Activated CD4-positive, CD25-positive, alpha-beta regulatory T cell (primary cell): ENCODE measurements around the gene APBB2.

ENCODE experiments used
- DNase-seq, 4 experiments: peaks; one replicate each; lab custom pipeline; 2025; lab: John Stamatoyannopoulos, UW

The APBB2 gene

DNA sequence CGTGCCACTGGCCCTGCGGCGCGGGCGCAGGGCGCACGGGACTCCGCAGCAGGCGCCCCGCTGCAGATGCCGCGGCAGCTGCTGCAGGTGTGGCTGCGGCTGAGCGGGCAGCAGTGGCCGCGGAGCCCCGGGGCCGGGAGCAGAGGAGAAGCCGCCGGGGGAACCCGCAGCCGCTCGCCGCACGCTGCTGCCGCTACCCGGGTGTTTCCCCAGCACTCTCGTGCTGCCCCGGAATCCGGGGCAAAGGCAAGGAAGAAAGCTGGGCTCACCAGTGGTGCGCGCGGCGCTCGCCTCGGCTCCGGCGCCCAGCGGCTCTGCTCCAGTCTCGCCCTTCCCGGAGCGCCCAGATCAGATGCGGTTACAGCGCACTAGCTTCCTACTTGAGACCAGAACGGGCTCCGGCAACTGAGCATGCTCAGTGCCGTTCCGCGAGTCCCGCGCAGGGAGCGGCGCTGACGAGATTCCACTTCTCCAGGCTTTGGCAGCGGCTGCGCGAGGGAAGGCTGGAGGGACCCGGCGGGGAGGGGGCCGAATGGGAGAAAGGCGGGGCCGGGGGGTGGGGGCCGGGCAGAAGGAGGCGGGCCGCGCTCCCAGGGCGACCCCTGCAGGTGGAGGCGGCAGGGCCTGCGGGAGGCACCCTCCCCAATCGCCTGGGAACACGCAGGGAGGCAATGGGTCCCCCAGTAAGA is at the start of gene APBB2:
TSS of gene APBB2 (minus strand) at position 407 of the 689 bp plus-strand sequence. CDS start 181,288 bp downstream, outside the sequence.
- DNase-seq: peak in 2 of 4 experiments; percentile 2 to 5

DNA sequence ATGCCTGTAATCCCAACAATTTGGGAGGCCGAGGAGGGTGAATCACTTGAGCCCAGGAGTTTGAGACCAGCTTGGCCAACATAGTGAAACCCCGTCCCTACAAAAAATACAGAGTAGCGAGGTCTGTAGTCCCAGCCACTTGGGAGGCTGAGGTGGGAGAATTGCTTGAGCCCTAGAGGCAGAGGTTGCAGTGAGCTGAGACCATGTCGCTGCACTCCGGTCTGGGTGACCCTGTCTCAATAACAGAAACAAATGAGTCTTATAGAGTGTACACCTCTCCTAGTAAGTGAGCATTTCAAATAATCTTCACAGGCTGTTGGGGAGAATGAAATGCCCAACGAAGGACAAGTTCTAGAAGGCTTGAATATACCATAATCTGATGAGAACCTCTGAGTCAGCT is 47.9 kb upstream of the APBB2 start:
- DNase-seq: no peak

DNA sequence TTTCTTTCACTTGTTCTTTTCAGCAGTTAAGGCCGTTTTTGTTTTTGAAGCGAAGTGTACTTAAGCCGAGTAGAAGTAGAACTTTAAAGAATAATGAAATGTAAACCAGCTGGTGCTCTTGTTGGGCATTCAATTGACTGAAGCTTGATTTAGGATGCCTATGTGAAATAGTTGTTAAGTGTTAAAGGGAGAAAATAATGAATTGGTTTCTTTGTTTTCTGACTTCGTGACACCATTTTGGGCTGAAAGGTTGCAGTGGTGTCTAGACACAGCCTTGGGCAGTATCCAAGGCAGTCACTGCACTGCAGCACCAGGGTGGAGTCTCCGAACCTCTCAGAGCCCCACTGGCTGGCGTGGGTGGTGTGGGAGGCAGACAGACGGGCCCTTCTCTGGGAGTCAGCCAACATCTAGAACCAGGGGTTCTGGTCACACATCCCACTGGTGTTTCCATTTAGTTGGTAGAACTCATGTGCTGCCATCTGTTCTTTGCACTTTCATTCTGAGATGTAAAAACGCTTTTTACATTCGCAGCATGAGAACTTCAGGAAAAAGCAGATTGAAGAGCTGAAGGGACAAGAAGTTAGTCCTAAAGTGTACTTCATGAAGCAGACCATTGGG is 45.9 kb upstream of the APBB2 start:
- no peak for DNase-seq

DNA sequence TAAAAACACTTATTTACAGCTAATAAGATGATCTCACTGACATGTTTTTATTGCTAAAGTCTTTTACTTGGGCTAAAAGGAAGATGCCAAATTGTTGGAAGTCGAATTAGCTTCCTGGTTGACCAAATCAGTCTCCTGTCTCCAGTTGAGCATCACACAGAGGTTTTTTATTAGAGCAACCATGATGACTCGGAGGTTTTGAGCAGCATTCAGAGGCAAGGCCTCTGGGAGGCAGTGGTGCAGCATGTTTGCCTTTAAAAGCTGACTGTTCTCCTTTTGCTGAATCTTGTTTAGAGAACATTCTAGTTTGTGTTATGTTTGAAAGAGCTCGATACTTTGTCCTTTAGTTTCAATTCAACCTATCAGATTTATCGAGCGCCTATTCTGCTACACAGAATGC is 44.4 kb upstream of the APBB2 start:
- no peak for DNase-seq

DNA sequence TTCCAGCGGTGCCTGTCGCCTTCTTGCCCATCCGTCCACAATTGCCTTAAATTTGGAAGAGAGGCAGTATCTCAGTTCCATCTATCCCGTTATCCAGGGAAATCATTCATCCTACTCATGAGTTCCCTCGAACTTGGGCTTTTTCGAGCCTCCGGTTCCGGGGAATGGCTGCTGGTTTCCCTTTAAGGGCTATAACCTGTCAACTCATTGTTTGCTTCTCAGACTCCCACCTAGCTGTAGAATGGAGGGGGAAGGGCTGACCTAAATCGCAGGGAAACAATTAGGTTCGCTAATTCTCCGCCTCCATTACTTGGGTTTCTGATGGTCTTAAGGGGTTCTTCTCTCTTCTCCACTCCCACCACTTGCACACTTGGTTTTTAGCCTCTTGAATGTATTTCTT is 43.6 kb upstream of the APBB2 start:
- no peak for DNase-seq

DNA sequence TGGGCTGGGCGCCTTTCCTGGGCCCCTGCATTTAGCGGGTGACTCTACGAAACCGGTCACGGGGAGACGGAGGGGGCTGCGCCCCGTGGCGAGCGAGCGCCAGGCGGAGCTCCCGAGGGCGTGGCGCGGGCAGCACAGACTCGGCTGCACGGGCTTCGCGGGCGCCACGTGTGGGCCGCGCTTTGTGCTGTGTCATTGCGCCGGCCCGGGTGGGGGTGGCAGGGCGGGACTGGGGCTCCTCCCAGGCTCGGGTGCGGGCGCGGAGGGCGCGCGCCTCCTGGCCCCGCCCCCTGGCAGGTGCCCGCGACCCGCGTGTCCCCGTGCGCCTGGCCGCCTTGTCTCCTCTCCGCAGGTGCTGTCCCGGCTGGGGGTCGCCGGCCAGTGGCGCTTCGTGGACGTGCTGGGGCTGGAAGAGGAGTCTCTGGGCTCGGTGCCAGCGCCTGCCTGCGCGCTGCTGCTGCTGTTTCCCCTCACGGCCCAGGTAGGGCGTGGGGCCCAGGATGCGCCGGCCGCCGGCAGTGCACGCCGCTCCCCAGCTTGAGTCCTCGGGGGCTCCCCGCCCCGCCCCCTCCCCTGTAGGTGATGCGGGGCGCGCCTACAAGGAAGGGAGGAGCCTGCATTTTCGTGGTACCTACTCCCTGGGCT is 43.0 kb upstream of the APBB2 start:
- DNase-seq: no peak

DNA sequence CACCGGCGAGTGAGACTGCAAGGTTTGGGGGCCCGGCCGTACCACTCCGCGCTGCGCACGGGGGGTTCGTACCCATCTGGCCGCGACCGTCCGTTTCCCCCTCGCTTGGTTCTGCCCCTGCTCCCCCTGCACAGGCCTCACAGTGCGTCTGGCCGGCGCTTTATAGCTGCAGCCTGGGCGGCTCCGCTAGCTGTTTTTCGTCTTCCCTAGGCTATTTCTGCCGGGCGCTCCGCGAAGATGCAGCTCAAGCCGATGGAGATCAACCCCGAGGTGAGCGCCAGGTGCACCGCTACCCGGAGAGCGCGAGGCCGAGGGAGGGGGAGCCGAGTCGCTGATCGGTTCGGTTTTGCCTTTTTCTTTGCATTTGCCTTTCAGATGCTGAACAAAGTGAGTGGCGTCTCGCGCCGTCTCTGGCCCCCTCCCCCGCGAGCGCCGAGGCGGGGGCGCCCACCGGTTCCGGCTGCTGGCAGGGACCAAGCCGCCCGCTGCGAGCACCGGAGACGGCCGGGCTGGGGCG is 42.5 kb upstream of the APBB2 start, which contains the start of gene UCHL1:
TSS of gene UCHL1 (plus strand) at position 189 of the 517 bp plus-strand sequence. CDS start at position 238, 49 bp downstream.
- no peak for DNase-seq

DNA sequence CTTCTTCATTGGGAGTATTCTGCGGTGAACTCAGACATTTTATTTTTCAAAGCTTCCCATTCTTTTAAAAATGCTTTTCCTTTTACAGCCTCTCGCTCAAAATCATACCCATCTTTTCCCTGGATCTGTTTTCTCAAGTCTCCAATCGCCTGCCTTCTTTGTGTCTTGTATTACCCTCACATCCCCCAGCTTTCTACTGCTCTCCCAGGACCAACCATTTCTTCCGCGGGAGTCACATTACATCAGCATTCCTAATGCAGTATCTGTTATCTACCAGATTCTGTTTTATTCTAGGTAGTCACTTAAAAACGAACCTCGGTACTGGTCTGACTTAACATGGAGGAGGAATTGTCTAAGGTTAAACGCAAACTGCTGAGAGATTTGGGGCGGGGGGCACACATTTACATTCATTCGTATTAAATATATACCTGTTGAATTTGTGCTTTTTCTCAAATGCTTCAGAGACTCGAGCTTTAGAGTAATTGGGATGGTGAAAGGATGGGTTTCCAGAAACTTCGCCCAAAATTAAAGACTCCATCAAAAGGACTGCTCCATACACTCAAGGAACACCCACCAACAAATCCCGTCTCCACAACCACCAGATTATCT is 41.9 kb upstream of the APBB2 start:
- DNase-seq: no peak

DNA sequence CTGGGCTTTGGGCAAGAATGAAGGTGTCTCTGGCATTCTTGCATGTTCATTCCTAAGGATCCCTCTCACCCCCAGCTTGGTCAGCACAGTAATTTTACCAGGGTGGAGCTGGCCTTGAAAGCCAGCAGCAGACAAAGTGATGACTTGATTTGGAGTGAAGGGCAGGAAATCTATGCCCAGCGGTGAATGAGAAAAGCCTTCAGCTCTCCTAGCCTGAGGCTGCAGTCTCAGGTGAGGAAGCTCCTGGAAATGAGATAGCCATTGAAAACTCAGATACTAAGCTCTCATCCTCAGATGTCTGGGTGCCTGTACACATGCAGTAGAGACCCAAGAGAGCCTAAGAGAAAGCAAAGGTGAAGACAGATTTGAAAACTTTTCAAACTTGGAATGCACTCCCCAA is 31.6 kb upstream of the APBB2 start:
- no peak for DNase-seq

DNA sequence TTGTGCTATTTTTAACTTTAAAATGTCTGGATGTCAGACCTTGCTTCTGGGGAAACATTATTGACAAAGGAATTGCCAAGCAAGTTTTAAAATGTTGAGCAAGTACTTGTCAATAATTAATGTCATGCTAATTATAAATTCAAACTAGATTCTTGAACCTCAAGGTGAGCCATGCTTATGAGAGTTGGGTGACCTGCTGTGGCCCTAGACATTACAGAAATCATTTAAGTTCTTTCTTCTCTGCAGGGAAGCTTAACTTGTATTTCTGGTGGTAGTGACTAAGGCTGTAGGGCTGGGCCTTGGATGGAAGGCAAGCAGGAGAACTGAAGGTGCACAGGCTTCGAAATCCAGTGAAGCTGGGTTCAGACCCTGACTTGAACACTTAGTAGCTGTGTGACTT is 27.6 kb upstream of the APBB2 start:
- no peak for DNase-seq

DNA sequence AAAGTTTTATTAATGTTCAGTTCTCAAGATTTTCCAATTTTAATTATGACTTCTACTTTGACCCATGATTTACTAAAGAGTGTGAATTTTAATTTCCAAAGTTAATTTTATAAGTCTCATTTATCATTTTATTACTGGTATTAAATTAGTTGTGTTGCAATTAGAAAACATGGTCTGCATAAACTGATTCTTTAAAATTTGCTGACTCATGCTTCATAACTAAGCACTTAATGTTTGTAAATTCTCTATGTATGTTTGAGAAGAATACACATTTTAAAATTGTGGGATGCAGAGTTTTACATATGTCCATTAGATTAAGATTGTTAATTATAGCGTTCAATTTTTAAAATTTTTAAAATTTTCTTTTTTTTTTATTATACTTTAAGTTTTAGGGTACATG is 22.2 kb upstream of the APBB2 start:
- no peak for DNase-seq

DNA sequence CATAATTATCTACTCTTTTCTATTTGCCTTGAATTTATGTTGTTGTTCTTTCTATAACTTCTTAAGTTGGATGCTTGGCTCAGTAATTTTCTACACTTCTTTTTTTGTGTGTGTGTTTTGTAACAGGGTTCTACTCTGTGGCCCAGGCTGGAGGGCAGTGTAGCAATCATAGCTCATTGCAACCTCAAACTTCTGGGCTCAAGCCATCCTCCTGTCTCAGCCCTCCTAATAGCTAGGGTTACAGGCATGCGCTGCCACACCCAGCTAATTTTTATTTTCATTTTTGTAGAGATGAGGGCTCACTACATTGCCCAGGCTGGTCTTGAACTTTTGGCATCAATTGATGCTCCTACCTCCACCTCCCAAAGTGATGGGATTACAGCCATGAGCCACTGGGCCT is 21.7 kb upstream of the APBB2 start:
- no peak for DNase-seq

DNA sequence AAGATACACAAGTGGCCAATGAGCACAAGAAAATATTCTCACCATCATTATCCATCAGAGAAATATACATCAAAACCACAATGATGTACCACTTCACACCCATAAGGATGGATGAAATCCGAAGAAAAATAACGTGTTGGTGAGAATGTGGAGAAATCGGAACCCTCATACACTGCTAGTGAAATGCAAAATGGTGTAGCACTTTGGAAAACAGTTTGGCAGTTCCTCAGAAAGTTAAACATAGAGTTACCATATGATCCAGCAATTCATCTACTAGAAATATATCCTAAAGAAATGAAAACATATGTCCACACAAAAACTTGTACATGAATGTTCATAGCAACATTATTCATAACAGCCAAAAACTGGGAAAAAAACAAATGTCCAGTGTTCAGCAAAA is 18.5 kb upstream of the APBB2 start:
- no peak for DNase-seq

DNA sequence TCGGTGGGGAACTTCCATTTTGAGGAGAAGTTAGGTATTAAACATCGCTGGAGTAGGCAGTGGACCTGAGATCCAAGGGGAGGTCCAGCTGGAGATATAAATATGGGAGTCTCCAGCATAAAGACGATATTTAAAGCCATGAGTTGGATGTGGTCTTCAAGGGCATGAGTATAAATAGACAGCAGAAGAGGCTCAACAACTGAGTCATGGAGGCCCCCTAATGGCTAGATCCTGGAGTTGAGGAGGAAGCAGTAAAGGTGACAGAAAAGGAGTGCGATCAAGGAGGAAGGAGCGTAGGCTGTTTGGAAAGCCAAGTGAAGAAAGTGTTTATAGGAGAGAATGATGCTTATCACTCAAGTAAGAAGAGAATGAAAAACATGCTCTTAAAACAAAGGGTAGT is 18.1 kb upstream of the APBB2 start:
- no peak for DNase-seq

DNA sequence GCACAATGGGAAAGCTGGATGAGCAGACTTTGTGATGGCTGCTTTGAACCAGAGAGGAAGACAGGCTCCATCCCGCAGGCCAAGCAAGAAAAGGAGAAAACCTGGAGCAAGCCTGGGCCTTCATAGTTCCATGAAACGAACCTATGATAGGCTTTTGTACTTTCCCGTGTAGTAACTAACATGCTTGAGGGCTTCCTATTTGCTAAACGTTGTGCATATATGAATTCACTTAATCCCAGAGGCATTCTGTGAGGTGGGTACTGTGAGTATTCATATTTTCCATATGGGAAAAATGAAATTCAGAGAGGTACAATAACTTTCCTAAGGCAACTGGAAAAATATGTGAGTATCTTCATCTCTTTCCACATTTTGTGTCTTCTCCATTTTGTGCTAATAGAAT is 13.6 kb upstream of the APBB2 start:
- no peak for DNase-seq

DNA sequence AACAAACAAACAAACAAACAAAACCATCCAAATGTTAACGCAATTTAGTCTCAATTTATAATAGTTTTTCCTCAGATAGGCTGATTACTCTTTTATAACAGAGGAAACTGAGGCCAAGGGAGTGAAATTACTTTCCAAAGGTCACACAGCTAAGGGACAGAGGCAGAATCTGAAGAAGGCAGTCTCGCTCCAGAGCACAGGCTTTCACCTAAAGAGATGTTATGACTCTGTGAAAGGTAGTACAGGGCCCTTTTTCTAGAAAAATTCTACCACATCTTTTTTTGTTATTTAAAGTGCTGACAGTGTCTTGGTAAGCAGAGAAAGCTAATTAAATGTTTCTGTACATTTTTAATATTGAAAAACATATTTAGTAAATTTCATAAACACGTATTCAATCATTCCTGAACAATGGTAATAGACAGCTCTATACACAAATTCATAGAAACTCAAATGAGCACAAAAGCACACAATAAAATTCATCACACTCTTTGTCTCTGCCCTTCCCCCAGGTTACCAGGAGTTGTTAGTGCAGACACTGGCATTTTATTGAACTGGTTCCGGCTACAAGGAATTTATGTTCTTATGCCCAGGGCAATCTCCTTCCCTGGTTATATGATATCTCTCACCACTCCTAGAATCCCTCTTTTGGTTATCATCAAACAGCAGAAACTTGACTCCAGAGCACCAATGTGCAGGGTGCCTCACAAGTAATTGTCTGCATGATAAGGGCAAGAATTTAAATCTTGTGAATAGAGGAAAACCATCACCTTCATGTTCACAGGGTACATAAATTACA is 7.7 kb upstream of the APBB2 start:
- DNase-seq: no peak

DNA sequence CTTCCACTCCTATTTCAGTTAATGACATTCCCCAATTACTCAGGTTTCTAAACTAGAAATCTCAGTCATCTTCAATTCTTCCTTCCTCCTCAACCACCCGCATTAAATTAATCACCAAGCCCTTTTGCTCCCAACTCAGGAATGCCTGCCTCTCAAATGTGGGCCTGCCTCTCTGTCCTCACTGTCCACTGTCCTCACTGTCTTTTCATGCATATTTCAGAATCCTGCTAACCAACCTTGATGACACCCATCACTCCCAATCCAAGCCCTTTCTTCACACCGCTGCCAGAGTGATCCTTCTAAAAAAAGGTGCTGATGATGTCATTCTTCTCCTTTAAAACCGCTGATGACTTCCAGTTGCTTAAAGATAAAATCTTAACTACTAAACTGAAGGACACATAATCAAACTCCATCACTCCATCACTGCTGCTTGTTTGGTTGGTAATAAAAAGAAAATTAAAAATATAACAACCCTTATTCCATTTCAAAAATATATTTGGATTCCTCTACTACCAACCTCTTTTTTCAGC is 5.1 kb upstream of the APBB2 start:
- no peak for DNase-seq

DNA sequence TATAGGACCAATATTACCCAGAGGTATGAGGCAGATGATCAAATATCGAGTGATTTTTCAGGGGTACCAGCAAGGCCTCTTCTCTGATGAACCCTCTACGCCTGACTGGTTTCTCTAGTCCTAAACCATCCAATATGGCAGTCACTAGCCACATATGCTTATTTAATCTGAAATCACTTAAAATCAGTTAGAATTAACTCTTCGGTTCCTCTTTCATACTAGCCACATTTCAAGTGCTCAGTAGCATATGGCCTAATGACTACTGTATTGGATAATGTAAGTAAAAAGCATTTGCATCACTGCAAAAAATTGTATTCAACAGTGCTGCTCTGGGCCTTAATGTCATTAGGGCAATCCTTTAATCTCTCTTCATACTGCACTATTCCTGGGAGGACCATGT is 4.4 kb upstream of the APBB2 start:
- DNase-seq: no peak

DNA sequence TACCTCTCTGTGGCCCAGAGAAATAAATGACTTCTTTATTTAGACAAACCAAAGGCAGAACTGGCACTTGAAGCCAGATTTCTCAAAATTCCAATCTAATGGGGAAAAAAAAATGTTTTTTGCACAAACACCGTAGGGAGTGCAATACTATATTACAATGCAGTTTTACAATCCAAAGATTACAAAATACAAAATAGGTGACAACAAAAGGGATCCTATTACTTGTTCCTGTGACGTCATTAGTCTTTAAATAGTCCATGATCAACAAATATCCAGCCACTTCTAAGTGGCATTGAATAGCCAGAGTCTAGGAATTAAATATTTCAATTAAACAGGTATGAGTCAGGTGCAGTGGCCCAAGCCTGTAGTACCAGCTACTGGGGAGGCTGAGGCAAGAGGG is 3.0 kb upstream of the APBB2 start:
- DNase-seq: no peak

DNA sequence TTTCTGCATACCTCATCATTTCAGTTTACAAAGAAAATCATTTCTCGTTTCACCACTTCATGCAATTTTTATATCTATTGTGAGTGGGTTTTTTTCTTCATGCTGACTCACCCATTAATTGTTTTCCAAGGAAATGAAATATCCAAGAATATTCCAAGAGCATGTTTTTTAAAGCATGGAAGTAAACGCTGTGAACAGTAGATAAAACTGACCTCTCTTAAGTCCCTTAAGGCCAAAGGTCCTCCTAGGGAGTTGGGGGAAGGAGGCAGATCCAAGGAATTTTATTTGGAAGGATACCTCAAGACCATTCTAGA is 2.6 kb upstream of the APBB2 start:
- DNase-seq: no peak

DNA sequence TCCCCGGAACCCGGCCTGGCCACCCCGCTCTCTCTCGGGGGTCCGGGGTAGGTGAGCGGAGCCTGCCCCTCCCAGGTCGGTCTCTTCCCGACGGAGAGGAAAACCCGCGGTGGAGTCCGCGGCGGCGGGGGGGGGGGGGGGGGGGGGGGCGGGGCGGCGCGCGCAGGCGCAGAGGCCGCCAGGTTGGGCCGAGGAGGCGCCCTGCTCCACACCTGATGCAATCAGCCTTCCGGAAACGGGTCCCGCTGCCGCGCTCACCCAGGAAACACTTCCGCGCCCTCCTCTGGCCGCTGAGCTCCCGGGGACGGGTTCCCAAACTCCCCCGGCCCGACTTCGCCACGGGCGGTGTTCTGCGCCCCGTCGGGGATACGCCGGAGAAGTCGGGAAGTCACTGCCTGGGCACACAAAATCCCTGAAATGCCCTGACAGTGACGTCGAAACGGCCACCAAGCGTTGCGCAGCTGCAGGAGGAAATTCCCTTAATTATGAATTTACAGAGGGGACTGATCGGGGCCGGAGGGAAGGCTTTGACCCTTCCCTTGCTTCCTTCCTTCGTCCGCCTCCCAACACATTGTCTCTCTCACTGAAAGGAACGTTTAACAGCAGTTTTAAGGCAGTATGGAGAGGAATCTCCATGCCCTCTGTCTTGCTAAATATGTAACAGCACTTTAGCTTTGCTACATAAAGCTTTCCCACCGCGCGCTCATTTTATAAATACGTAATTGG is 2.1 kb upstream of the APBB2 start:
- peak in 1 of 4 experiments; percentile 27 for DNase-seq
